ENCODE results near the gene ATP2B2.

DNA sequence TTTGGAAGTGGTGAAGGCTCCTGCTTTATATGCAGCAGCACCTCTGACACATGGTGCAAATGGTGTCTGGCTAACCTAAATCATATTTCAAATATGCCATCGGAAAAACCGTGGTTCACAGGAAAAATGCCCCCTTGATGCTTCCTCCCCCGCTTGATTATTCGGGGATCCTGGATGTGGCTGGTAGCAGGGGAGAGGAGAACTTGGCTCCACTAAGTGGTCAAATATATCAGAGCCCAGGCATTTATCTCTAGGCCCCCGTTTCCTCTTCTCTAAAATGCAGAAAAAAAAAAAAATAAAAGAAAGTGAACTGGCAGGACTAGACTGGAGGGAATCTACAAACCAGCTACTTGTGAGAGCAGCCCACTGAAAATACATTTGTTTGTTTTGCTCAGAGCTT lies 18.2 kb upstream of the ATP2B2 start:
- TF ChIP-seq, protein P1, sequence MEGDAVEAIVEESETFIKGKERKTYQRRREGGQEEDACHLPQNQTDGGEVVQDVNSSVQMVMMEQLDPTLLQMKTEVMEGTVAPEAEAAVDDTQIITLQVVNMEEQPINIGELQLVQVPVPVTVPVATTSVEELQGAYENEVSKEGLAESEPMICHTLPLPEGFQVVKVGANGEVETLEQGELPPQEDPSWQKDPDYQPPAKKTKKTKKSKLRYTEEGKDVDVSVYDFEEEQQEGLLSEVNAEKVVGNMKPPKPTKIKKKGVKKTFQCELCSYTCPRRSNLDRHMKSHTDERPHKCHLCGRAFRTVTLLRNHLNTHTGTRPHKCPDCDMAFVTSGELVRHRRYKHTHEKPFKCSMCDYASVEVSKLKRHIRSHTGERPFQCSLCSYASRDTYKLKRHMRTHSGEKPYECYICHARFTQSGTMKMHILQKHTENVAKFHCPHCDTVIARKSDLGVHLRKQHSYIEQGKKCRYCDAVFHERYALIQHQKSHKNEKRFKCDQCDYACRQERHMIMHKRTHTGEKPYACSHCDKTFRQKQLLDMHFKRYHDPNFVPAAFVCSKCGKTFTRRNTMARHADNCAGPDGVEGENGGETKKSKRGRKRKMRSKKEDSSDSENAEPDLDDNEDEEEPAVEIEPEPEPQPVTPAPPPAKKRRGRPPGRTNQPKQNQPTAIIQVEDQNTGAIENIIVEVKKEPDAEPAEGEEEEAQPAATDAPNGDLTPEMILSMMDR (tag by site-specific recombination; IDR thresholded peaks at IDR 0.05): no peak
- TF ChIP-seq, protein P2, sequence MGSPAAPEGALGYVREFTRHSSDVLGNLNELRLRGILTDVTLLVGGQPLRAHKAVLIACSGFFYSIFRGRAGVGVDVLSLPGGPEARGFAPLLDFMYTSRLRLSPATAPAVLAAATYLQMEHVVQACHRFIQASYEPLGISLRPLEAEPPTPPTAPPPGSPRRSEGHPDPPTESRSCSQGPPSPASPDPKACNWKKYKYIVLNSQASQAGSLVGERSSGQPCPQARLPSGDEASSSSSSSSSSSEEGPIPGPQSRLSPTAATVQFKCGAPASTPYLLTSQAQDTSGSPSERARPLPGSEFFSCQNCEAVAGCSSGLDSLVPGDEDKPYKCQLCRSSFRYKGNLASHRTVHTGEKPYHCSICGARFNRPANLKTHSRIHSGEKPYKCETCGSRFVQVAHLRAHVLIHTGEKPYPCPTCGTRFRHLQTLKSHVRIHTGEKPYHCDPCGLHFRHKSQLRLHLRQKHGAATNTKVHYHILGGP (tag by site-specific recombination; IDR thresholded peaks at IDR 0.05): no peak
- TF ChIP-seq ZNF654 (tag by site-specific recombination; IDR thresholded peaks at IDR 0.05; ENCODE audit: low read depth): no peak
